ENCODE measurements around the gene GIPR.
A peak's percentile ranks its signal among the peaks of the same experiment; 100 is the strongest.
"Not testable (repeated sequence)": the region's sequence is repeated elsewhere in the genome, so short reads cannot be mapped to it uniquely, and the experiment has no call there.

GIPR gene

GRCh38 chr19:45682908-45683307 lies 14.9 kb downstream of the GIPR start:
- ChIA-PET CTCF (interaction anchor here (0.6 to 11.3 kb wide), 5 partner anchors 9 to 197 kb away, joined by 4 to 121 read pairs (median 31); partner anchors contain the start of genes GIPR, QPCTL and SNRPD2), POLR2A (interaction anchor here (1.0 to 2.1 kb wide), 3 partner anchors 9 to 34 kb away, joined by 3 to 12 read pairs (median 4); partner anchors contain the start of genes QPCTL and SNRPD2)
- Histone ChIP-seq H3K36me3 (ENCODE audit: control insufficient read depth in 2 of 2, insufficient read depth in 1 of 2, low read length in 2 of 2) (peaks cover 40 to 46% of the 10 kb centered on the region in 2 experiments), H3K4me1 (ENCODE audit: control insufficient read depth, insufficient read depth, low read length) (peaks cover 7% of the 10 kb centered on the region), H3K4me3 (ENCODE audit: low read depth, low read length) (no peak overlapping the region), H3K9me3 (ENCODE audit: control insufficient read depth, insufficient read depth, low read depth, low read length) (no peaks in the 10 kb centered on the region), H3K27ac (ENCODE audit: extremely low read depth, low read depth, low read length) (peak overlapping the region; percentile 41; the same call in 1 of the 2 replicates)
- no peak for TF ChIP-seq ZNF202 (tag by site-specific recombination; IDR thresholded peaks at IDR 0.05; ENCODE audit: borderline replicate concordance)
- TF ChIP-seq ZNF132 (tag by site-specific recombination; IDR thresholded peaks at IDR 0.05; ENCODE audit: borderline replicate concordance), result no peak
- TF ChIP-seq ZNF121 (tag by site-specific recombination; IDR thresholded peaks at IDR 0.05), result no peak
- peak; percentile 53 for TF ChIP-seq ZNF600 (tag by site-specific recombination; IDR thresholded peaks at IDR 0.05)
- no peak for TF ChIP-seq BCL6B (tag by site-specific recombination; IDR thresholded peaks at IDR 0.05)

GRCh38 chr19:45685045-45685444 lies 17.0 kb downstream of the GIPR start:
- H3K4me3 ChIP-seq (ENCODE audit: low read depth, low read length); H3K27ac ChIP-seq (ENCODE audit: extremely low read depth, low read depth, low read length); H3K9me3 ChIP-seq (ENCODE audit: control insufficient read depth, insufficient read depth, low read depth, low read length); H3K4me1 ChIP-seq (ENCODE audit: control insufficient read depth, insufficient read depth, low read length): not testable (repeated sequence)
- POLR2A ChIA-PET, result interaction anchor here (0.6 to 9.9 kb wide), 5 partner anchors 8 to 187 kb away, joined by 3 to 111 read pairs (median 3); partner anchors contain the start of gene SIX5
- peak; percentile 95 for TF ChIP-seq KLF1 (tag by site-specific recombination; IDR thresholded peaks at IDR 0.05)
- H3K36me3 ChIP-seq (ENCODE audit: control insufficient read depth in 2 of 2, insufficient read depth in 1 of 2, low read length in 2 of 2), result peaks cover 59 to 61% of the 10 kb centered on the region in 2 experiments
- CTCF ChIA-PET, result interaction anchor here (0.5 to 11.3 kb wide), 4 partner anchors 7 to 257 kb away, joined by 3 to 121 read pairs (median 32); partner anchors contain the start of genes QPCTL and SNRPD2

- Histone ChIP-seq H3K27ac (ENCODE audit: extremely low read depth, low read depth, low read length) (no peak overlapping the region), H3K4me3 (ENCODE audit: low read depth, low read length) (no peak overlapping the region), H3K36me3 (ENCODE audit: control insufficient read depth in 2 of 2, insufficient read depth in 1 of 2, low read length in 2 of 2) (peaks cover 61 to 64% of the 10 kb centered on the region in 2 experiments), H3K4me1 (ENCODE audit: control insufficient read depth, insufficient read depth, low read length) (no peaks in the 10 kb centered on the region; the same call in 1 of the 2 replicates), H3K9me3 (ENCODE audit: control insufficient read depth, insufficient read depth, low read depth, low read length) (no peaks in the 10 kb centered on the region)
- TF ChIP-seq ZNF341 (tag by site-specific recombination; IDR thresholded peaks at IDR 0.05; ENCODE audit: low read depth) (no peak), CTCF (tag by site-specific recombination; IDR thresholded peaks at IDR 0.05) (peak; percentile 16; the same call in 1 of the 2 replicates)
- ChIA-PET CTCF (interaction anchor here (9.8 kb wide), 1 partner anchor 6 kb away, joined by 121 read pairs; no protein-coding TSS in a partner anchor), POLR2A (interaction anchor here (1.1 to 9.9 kb wide), 2 partner anchors 43 to 82 kb away, joined by 3 to 111 read pairs; partner anchors contain the start of genes FBXO46 and SIX5)
Measured at GRCh38 chr19:45687599-45687998, 19.6 kb downstream of the GIPR start.

GRCh38 chr19:45691516-45692186 lies 23.6 kb downstream of the GIPR start, which contains the start of gene SNRPD2:
SNRPD2 (minus strand) TSS chr19:45691953; CDS start chr19:45691888, 65 bp downstream.
- Histone ChIP-seq H3K36me3 (ENCODE audit: control insufficient read depth in 2 of 2, insufficient read depth in 1 of 2, low read length in 2 of 2) (peaks cover 43 to 56% of the 10 kb centered on the region in 2 experiments), H3K9me3 (ENCODE audit: control insufficient read depth, insufficient read depth, low read depth, low read length) (no peaks in the 10 kb centered on the region), H3K27ac (ENCODE audit: extremely low read depth, low read depth, low read length) (peak within 1 kb of the TSS; percentile 93), H3K4me1 (ENCODE audit: control insufficient read depth, insufficient read depth, low read length) (no peaks in the 10 kb centered on the region; the same call in 1 of the 2 replicates), H3K4me3 (ENCODE audit: low read depth, low read length) (peak within 1 kb of the TSS; percentile 82)
- ChIA-PET CTCF (interaction anchor here (0.6 to 9.8 kb wide), 16 partner anchors 11 to 316 kb away, joined by 3 to 121 read pairs (median 7); partner anchors contain the start of gene SIX5), POLR2A (interaction anchor here (0.5 to 9.9 kb wide), 34 partner anchors 9 to 600 kb away, joined by 3 to 111 read pairs (median 4); partner anchors contain the start of genes CCDC61, DMPK, DMWD and FBXO46)
- no peak for TF ChIP-seq INSM2 (tag by site-specific recombination; IDR thresholded peaks at IDR 0.05)
- no peak for TF ChIP-seq ZNF621 (tag by site-specific recombination; IDR thresholded peaks at IDR 0.05)
- no peak for TF ChIP-seq ZNF571 (tag by site-specific recombination; IDR thresholded peaks at IDR 0.05)
- peak; percentile 75; the same call in 1 of the 2 replicates for TF ChIP-seq ZNF2 (tag by site-specific recombination; IDR thresholded peaks at IDR 0.05)
- TF ChIP-seq ZNF324 (tag by site-specific recombination; IDR thresholded peaks at IDR 0.05), result no peak; the same call in 1 of the 2 replicates
- no peak for TF ChIP-seq ZNF302 (tag by site-specific recombination; IDR thresholded peaks at IDR 0.05; ENCODE audit: low read depth)
- TF ChIP-seq ZNF423 (tag by site-specific recombination; IDR thresholded peaks at IDR 0.05), result no peak
- TF ChIP-seq ZNF580 (tag by site-specific recombination; IDR thresholded peaks at IDR 0.05), result peak; percentile 72; the same call in 1 of the 2 replicates
- TF ChIP-seq HIC1 (tag by site-specific recombination; IDR thresholded peaks at IDR 0.05), result no peak
- TF ChIP-seq SP3 (tag by site-specific recombination; IDR thresholded peaks at IDR 0.05), result no peak
